Activated T-cell treated with anti-CD3 and anti-CD28 coated beads, Interleukin-2, amount 50 U/mL, for 72 hours (primary cell): Measurements from ENCODE around the gene EDNRB. TPM values are rescaled to one million over a fixed set of nuclear protein-coding genes. Genes with fewer than 3 reads are reported as not detected.

Experiments used
- ATAC-seq, 2 donors: fragments of 150-1000 bp; cut with Tn5 transposase; replicated peaks in 1 of 2; 2 replicates each; pipeline ENCODE4 v1.10.0; 2021; ENCODE audit warnings: moderate library complexity in 2 of 2, mild to moderate bottlenecking in 1 of 2
- DNase-seq, 2 donors: peaks; one replicate each; pipeline ENCODE4 v3.0.0; 2021 to 2022; ENCODE audit warnings: mixed read lengths in 1 of 2
- H3K27ac Mint-ChIP-seq: one replicate; pipeline ENCODE4 v1.8.0; 2022; ENCODE audit warnings: mild to moderate bottlenecking, moderate library complexity, mixed read lengths
- H3K27me3 Mint-ChIP-seq: one replicate; pipeline ENCODE4 v1.8.0; 2022; ENCODE audit warnings: low read depth, mixed read lengths
- H3K36me3 Mint-ChIP-seq, 2 donors: one replicate each; pipeline ENCODE4 v1.8.0; 2022; ENCODE audit warnings: mixed read lengths in 2 of 2, mild to moderate bottlenecking in 1 of 2; ENCODE audit not compliant: insufficient read depth in 2 of 2
- H3K4me1 Mint-ChIP-seq: one replicate; pipeline ENCODE4 v1.8.0; 2022; ENCODE audit warnings: low read depth, mixed read lengths
- H3K4me3 Mint-ChIP-seq, 2 donors: one replicate each; pipeline ENCODE4 v1.8.0; 2022; ENCODE audit warnings: mild to moderate bottlenecking in 2 of 2, mixed read lengths in 2 of 2, moderate library complexity in 2 of 2
- H3K9me3 Mint-ChIP-seq, 2 donors: one replicate each; pipeline ENCODE4 v1.8.0; 2022; ENCODE audit warnings: mixed read lengths in 2 of 2
- total RNA-seq, 2 donors: library from RNA; stranded (reverse); gene quantifications; one replicate each; pipeline ENCODE4 v1.2.3, GENCODE V29; 2022

EDNRB gene
- total RNA-seq, 2 donors from 2014 or later: not detected

DNA sequence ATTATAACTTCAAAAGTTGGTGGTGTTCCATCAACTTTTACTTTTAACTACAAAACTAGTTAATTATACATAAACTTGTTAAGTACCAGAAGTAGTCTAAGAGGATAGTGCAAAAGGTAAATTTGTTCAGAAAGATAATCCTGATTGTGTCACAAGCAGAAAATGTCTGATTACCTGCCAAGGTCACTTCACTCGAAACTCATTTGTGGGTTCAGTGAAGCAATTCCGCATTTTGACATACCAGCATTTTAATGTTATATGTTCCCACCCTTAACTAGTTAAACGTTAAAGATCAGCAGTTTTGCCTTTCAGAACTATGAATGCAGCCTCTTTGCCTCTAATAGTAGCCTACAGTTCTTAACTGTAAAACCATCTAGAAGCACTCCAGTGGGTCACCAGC is 5.6 kb downstream of the EDNRB start:
- no peak overlapping the region for H3K27ac Mint-ChIP-seq
- H3K9me3 Mint-ChIP-seq: no peaks in the 10 kb centered on the region
- ATAC-seq (no peak), DNase-seq (no peak)
- H3K4me3 Mint-ChIP-seq: no peak overlapping the region
- no peaks in the 10 kb centered on the region for H3K4me1 Mint-ChIP-seq
- no peaks in the 10 kb centered on the region for H3K27me3 Mint-ChIP-seq
- H3K36me3 Mint-ChIP-seq: no peaks in the 10 kb centered on the region

DNA sequence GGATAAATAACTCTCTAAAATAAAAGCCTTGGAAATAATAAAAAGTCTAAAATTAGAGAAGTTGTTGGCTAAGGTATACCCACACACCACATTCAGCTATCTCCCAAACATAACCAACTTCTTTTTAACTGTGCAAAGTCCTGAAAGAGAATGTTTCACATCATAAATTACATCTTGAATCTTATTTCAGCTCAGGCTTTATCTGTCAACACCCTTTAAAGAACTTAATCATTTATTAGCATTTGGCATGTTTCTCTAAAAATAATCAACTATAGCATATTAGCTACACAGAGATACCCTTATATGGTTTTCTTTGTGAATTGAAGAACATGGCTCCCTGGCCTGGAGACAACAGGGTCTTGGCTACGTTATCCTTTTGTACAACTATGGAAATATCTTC is 6.9 kb downstream of the EDNRB start:
- H3K4me3 Mint-ChIP-seq: no peak overlapping the region
- ATAC-seq: no peak
- H3K36me3 Mint-ChIP-seq: no peaks in the 10 kb centered on the region
- no peak for DNase-seq
- no peaks in the 10 kb centered on the region for H3K4me1 Mint-ChIP-seq
- no peak overlapping the region for H3K27ac Mint-ChIP-seq
- H3K27me3 Mint-ChIP-seq: no peaks in the 10 kb centered on the region
- no peaks in the 10 kb centered on the region for H3K9me3 Mint-ChIP-seq

DNA sequence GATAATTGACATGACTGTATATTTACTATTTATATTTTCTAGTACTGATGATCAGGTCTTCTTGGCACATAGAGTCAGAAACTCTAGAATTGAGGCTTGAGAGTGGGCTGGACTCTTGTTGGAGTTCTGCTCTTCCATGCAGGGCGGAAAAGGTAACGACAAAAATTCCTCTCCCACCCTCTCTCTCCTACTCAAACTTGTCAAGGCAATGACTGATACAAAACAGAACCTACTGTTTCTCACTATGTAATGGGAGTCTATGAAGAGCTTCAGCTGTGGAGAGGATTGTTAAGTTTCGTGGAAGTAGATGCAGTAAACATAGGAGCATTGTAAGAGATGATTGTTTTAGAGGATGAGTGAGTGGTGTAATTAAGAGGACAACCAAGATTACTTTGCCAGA is 8.8 kb downstream of the EDNRB start:
- no peak for DNase-seq

DNA sequence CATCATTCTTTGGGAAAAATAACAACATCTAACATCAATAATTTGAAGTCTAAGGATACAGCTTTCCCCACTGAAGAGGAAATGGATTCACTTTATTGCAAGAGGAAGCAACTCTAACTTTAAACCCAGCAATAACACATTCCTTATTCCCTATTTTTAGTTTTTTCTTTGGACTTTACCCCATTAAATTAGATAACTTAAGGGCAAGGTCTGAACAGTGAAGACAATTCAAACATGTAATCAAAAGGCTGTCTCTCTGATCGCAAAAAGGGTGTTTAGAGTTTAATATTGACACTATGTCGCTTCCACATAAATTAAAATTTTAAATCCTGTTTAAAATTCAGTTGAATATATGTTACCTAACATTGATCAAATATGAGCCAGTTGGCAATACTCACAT is 10.1 kb downstream of the EDNRB start:
- Mint-ChIP-seq H3K27ac (no peak overlapping the region), H3K4me3 (no peak overlapping the region)

More for the DNA sequence above, 8.8 kb downstream of the EDNRB start:
- Mint-ChIP-seq H3K36me3 (no peaks in the 10 kb centered on the region), H3K9me3 (peaks cover 0 to 4% of the 10 kb centered on the region in 2 donors), H3K4me3 (no peak overlapping the region), H3K27me3 (peaks cover 5% of the 10 kb centered on the region), H3K27ac (no peak overlapping the region), H3K4me1 (no peaks in the 10 kb centered on the region)
- no peak for ATAC-seq

DNA sequence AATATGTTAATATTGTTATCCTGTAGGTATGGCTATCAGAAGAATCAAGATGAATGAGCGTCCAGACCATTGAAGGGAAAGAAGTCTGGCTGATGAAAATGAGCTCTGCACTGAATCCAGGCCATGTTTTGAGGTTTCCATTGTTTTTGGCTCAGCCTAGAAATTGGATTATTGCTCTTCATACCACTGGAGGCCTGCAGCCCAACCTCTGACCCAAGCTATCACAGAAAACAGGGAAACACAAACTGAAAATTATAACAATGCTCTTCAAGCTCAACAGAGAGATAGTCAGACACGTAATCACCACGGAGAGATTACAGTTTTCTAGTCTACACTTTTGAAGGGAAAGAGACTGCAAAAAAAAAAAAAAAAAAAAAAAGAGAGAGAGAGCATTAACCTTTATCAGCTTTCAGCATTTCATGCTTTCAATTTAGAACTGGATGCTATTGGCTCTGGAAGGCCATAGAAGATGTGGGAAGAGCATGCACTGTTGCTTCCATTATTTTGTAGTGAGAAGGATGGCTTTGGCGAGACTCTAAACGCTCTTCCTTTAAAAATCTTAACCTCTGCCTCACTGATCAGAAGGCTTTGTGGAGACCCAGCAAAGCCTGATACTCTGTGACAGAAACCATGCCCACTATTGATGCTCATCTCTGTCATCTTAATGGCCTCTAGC is 10.8 kb downstream of the EDNRB start:
- Mint-ChIP-seq H3K9me3 (peaks cover 0 to 4% of the 10 kb centered on the region in 2 donors), H3K27me3 (peaks cover 5% of the 10 kb centered on the region), H3K36me3 (no peaks in the 10 kb centered on the region), H3K4me1 (no peaks in the 10 kb centered on the region), H3K27ac (no peak overlapping the region), H3K4me3 (no peak overlapping the region)
- ATAC-seq: no peak
- no peak for DNase-seq

More for the DNA sequence above, 10.1 kb downstream of the EDNRB start:
- ATAC-seq (no peak), DNase-seq (no peak)
- Mint-ChIP-seq H3K27me3 (peaks cover 5% of the 10 kb centered on the region), H3K9me3 (peaks cover 0 to 4% of the 10 kb centered on the region in 2 donors), H3K36me3 (no peaks in the 10 kb centered on the region), H3K4me1 (no peaks in the 10 kb centered on the region)

DNA sequence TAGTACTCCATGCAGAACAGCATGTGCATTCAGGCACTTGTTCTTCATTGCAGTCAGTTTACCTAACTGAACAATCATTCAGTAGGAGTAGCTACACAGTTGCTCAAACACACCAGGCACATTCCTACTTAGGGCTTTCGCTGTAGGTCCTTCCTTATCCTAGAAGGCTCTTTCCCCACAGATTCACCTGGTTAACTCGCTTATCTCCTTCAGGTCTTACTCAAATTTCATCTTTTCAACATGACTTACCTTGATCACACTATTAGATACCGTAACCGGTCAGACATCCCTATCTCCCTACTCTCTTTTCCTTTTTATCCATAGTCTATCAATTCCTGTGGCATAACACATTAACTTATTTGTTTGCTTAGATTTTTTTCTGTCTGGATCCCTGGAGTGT is 14.6 kb downstream of the EDNRB start:
- Mint-ChIP-seq H3K27me3 (peaks cover 5% of the 10 kb centered on the region), H3K36me3 (peaks cover 0 to 2% of the 10 kb centered on the region in 2 donors), H3K4me3 (no peak overlapping the region), H3K4me1 (no peaks in the 10 kb centered on the region), H3K9me3 (peaks cover 4 to 9% of the 10 kb centered on the region in 2 donors), H3K27ac (no peak overlapping the region)
- no peak for ATAC-seq
- DNase-seq: no peak

DNA sequence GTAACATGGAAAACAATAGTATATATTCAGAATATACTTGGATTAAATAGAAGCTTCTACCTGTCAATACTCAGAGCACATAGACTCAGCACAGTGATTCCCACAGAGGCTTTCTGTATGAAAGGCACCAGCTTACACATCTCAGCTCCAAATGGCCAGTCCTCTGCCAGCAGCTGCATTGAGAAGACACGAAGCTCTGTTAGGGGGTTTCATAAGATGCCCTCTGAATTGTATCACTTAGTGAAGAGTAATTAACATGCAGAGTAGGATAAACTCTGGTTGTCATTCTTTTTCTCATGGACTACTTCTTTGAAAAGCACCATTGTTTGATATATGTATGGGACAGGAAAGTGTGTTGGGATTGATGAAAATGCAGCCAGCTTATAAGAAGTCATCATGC is 15.2 kb downstream of the EDNRB start:
- H3K27me3 Mint-ChIP-seq: peaks cover 5% of the 10 kb centered on the region
- peaks cover 4 to 9% of the 10 kb centered on the region in 2 donors for H3K9me3 Mint-ChIP-seq
- no peaks in the 10 kb centered on the region for H3K4me1 Mint-ChIP-seq
- H3K4me3 Mint-ChIP-seq: no peak overlapping the region
- DNase-seq: no peak
- no peak overlapping the region for H3K27ac Mint-ChIP-seq
- H3K36me3 Mint-ChIP-seq: peaks cover 0 to 2% of the 10 kb centered on the region in 2 donors
- no peak for ATAC-seq

DNA sequence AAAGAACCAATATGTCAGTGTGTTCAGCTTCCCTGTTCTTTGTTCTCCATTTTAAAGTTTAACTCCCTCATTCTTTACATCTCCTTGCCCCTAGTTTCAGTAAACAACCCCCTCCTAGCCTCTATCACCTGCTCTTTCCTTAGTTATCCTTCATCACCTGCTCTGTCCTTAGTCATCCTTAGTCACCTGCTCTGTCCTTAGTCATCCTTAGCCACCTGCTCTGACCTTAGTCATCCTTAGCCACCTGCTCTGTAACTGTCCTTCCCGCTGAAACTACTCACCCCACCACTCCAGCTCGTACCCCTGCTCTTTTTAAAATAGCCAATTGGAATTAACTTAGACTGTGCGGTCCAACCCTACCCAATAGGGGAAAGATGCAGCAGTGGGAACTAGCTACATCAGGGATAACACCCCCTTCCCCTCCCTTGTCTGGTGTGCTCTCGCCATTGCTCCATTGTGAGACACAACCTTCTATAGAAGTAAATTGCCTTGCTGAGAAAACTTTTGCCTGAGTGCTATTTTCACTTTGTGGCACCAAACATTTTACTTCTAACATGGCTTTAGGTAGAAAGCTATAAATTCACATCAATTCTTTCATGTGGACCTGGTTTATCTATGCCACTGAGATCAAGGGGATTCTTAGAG is 16.2 kb downstream of the EDNRB start:
- Mint-ChIP-seq H3K9me3 (peaks cover 4 to 9% of the 10 kb centered on the region in 2 donors), H3K4me3 (no peak overlapping the region), H3K4me1 (no peaks in the 10 kb centered on the region), H3K36me3 (peaks cover 0 to 2% of the 10 kb centered on the region in 2 donors), H3K27ac (no peak overlapping the region), H3K27me3 (peaks cover 5% of the 10 kb centered on the region)
- DNase-seq (no peak), ATAC-seq (peak in 1 of 2 donors; percentile 63)

DNA sequence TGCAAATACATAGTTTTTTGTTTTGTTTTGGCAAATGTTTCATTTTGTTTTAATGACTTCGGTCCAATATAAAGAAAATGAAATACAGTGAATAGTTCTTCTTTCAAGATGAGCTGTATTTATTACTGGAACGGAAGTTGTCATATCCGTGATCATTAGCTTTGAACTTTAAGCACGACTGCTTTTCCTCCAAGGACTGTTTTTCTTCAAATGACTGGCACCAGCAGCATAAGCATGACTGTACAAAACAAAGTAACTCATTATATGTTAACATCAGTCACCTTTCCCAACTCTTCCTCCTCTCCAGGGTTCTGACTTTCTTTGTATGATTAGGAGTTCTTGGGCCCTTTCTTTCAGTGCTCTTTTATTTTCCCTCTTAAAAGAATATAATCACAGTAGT is 20.5 kb downstream of the EDNRB start:
- H3K36me3 Mint-ChIP-seq: peaks cover 0 to 2% of the 10 kb centered on the region in 2 donors
- no peak overlapping the region for H3K27ac Mint-ChIP-seq
- ATAC-seq: no peak
- H3K4me1 Mint-ChIP-seq: no peaks in the 10 kb centered on the region
- DNase-seq: no peak
- peaks cover 4 to 5% of the 10 kb centered on the region in 2 donors for H3K9me3 Mint-ChIP-seq
- H3K27me3 Mint-ChIP-seq: no peaks in the 10 kb centered on the region
- H3K4me3 Mint-ChIP-seq: no peak overlapping the region

DNA sequence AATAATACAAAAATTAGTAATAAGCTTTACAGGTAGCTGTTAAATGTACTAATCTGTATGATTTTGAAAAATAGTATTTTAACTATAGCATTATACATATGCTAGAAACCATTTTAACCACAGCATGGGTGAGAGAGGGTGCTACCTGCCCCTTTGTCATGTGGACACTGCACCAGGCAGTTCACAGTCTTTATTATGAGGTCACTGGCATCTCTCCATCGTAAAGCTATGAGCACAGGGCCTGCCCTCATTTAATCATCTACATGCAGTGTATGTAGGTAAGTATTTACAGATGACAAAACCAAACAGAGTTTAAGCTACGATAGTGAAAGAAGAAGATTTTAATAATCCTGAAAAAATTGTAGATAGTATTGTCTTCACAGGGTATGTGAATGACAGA is 21.7 kb downstream of the EDNRB start:
- DNase-seq (no peak), ATAC-seq (no peak)
- Mint-ChIP-seq H3K4me3 (no peak overlapping the region), H3K4me1 (no peaks in the 10 kb centered on the region), H3K9me3 (no peaks in the 10 kb centered on the region), H3K27ac (no peak overlapping the region), H3K27me3 (no peaks in the 10 kb centered on the region), H3K36me3 (no peaks in the 10 kb centered on the region)

DNA sequence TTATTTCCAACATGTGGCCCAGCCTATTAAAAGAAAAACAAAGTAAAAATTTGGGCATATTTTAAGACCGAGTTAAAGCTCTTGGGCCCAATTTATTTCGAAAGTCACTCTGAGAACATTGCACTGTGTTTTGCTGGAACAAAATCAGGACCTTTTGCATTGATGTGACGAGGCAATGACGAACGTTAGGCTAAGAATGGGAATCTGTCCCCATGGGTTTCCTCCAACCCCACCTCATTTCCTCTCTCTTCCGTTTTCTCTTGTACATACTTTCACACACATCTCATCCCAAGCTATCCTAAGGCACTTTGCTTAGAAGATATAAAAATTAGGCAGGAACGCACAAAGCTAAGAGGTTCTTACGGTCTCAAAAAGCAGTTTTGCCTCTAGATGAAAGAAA is 22.1 kb downstream of the EDNRB start:
- Mint-ChIP-seq H3K27me3 (no peaks in the 10 kb centered on the region), H3K4me3 (no peak overlapping the region), H3K4me1 (no peaks in the 10 kb centered on the region), H3K27ac (no peak overlapping the region), H3K36me3 (no peaks in the 10 kb centered on the region), H3K9me3 (no peaks in the 10 kb centered on the region)
- DNase-seq (no peak), ATAC-seq (no peak)

DNA sequence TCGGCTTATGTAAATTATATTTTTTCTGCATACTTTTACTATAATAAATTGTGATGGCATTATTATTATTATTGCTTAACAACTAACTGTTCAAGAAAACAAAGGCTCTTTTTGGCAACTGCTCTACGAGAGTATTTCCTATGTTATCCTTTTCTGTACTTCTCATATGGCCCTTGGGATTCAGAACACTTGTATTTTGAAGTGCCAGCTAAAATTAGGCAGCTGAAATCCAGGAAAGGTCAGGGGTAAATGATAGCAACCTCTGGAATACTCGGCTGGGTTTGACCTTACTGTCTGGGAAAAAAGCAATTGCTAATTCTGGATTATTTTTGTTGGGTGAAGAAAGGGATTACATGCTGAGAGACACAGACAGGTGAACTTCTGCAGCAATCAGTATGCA is 23.9 kb downstream of the EDNRB start:
- no peaks in the 10 kb centered on the region for H3K9me3 Mint-ChIP-seq
- no peak overlapping the region for H3K4me3 Mint-ChIP-seq
- H3K27ac Mint-ChIP-seq: no peak overlapping the region
- DNase-seq (no peak), ATAC-seq (no peak)
- H3K27me3 Mint-ChIP-seq: no peaks in the 10 kb centered on the region
- H3K36me3 Mint-ChIP-seq: no peaks in the 10 kb centered on the region
- no peaks in the 10 kb centered on the region for H3K4me1 Mint-ChIP-seq

DNA sequence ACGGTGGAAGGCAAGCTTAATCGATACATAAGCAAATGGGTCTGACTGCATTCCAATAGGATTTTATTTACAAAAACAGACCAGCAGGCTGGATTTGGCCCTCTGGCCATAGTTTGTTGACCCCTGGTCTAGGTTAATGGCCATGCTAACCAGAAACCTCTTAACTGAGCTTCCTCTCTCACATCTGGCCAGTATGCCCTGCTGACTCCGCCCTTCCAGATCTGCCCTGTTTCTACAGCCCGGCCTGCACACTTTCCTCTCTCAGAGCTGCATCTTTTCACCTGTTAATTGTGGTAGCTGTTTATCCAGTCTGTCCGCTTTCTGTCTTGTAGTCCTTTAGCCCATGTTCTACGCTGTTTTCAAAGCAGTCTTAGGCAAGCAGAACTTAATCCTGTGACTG is 25.6 kb downstream of the EDNRB start:
- Mint-ChIP-seq H3K36me3 (no peaks in the 10 kb centered on the region), H3K27ac (no peak overlapping the region), H3K4me1 (no peaks in the 10 kb centered on the region), H3K9me3 (no peaks in the 10 kb centered on the region), H3K4me3 (no peak overlapping the region), H3K27me3 (no peaks in the 10 kb centered on the region)
- no peak for ATAC-seq
- DNase-seq: no peak

DNA sequence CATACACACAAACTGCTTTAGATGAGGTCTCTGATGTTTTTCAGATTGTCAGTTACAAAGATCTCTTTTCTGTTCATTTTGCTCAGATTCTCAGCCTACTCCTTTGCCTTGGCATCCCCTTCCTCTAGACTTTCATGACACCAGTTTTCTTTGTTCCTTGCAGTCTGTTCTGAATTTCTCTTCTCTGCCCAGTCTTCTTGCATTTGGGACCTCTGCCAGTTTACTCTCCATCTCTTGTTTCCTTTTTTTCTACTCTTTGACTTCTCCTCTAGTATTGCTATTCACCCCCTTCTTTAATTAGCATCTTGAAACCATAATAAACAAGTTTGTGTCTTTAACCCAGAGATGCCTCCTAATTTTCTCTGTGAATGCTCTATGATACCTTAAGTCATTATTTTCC is 26.1 kb downstream of the EDNRB start:
- Mint-ChIP-seq H3K4me3 (no peak overlapping the region), H3K36me3 (no peaks in the 10 kb centered on the region), H3K27ac (no peak overlapping the region), H3K9me3 (no peaks in the 10 kb centered on the region), H3K4me1 (no peaks in the 10 kb centered on the region), H3K27me3 (no peaks in the 10 kb centered on the region)
- DNase-seq: no peak
- no peak for ATAC-seq
